SH-SY5Y (cell line): ENCODE data around the gene KRTAP5-7.

Source experiments
- GATA2 ChIP-seq: IDR thresholded peaks from 2 replicates; pipeline ENCODE4 v1.6.1; 2011; ENCODE audit warnings: mild to moderate bottlenecking, low read depth, low read length
- GATA3 ChIP-seq: IDR thresholded peaks from 2 replicates; pipeline ENCODE4 v1.6.1; 2011; ENCODE audit warnings: low read depth, mild to moderate bottlenecking, low read length, moderate library complexity

GRCh38 chr11:71477641-71478527 is 49.2 kb upstream of the KRTAP5-7 start:
- TF ChIP-seq GATA2 (no peak), GATA3 (no peak)
